ENCODE data around the gene KAZN.

- TF ChIP-seq CTCF (IDR thresholded peaks at IDR 0.05; ENCODE audit: low read length) (no peak), EZH2 (IDR thresholded peaks at IDR 0.05; ENCODE audit: borderline replicate concordance, low read length) (no peak)
These were observed 75.5 kb downstream of the KAZN start for GRCh38 chr1:14674030-14674429.
